NCI-H2227 (cell line): Measurements from ENCODE around the gene RBMS1.

ENCODE experiments used
- DNase-seq: peaks from one replicate; lab custom pipeline; 2025; ENCODE audit not compliant: unreplicated experiment; lab: John Stamatoyannopoulos, UW

Gene RBMS1

GRCh38 chr2:160411955-160412354 lies 81.7 kb downstream of the RBMS1 start:
- no peak for DNase-seq

- DNase-seq: no peak
These were observed 82.4 kb downstream of the RBMS1 start for GRCh38 chr2:160411167-160411566.

- DNase-seq: no peak
These were observed 84.1 kb downstream of the RBMS1 start for GRCh38 chr2:160409480-160409879.

- DNase-seq: peak; percentile 29
These were observed 84.7 kb downstream of the RBMS1 start for GRCh38 chr2:160408959-160409291.

GRCh38 chr2:160408173-160408958 lies 85.2 kb downstream of the RBMS1 start:
- no peak for DNase-seq

GRCh38 chr2:160407393-160408172 lies 86.0 kb downstream of the RBMS1 start:
- peak; percentile 81 for DNase-seq

GRCh38 chr2:160406591-160407392 lies 86.8 kb downstream of the RBMS1 start:
- peak; percentile 75 for DNase-seq

GRCh38 chr2:160405077-160405867 lies 88.3 kb downstream of the RBMS1 start:
- peak; percentile 36 for DNase-seq

GRCh38 chr2:160402997-160403979 lies 90.3 kb downstream of the RBMS1 start:
- no peak for DNase-seq

GRCh38 chr2:160402501-160402900 lies 91.1 kb downstream of the RBMS1 start:
- no peak for DNase-seq

- DNase-seq: no peak
These were observed 91.7 kb downstream of the RBMS1 start for GRCh38 chr2:160401895-160402294.

- DNase-seq: no peak
These were observed 93.7 kb downstream of the RBMS1 start for GRCh38 chr2:160399880-160400279.

- DNase-seq: no peak
These were observed 96.1 kb downstream of the RBMS1 start for GRCh38 chr2:160397530-160397865.

- DNase-seq: no peak
These were observed 99.5 kb downstream of the RBMS1 start for GRCh38 chr2:160394153-160394552.

GRCh38 chr2:160392201-160392600 lies 101.4 kb downstream of the RBMS1 start:
- DNase-seq: no peak

GRCh38 chr2:160390544-160391455 lies 102.8 kb downstream of the RBMS1 start:
- no peak for DNase-seq

GRCh38 chr2:160389875-160390274 lies 103.7 kb downstream of the RBMS1 start:
- DNase-seq: no peak

- DNase-seq: peak; percentile 30
These were observed 104.9 kb downstream of the RBMS1 start for GRCh38 chr2:160388464-160389263.
